Dedifferentiated amniotic fluid mesenchymal stem cell (primary cell): ENCODE measurements around the gene KIF17.

ENCODE experiments used
- DNase-seq: peaks from one replicate; pipeline ENCODE4 v3.0.0-alpha.2; 2016; ENCODE audit errors: extremely low spot score

The KIF17 gene

GRCh38 chr1:20710469-20711284 is 7.1 kb downstream of the KIF17 start:
- no peak for DNase-seq

GRCh38 chr1:20709868-20710267 is 7.9 kb downstream of the KIF17 start:
- DNase-seq = no peak

GRCh38 chr1:20708891-20709290 is 8.9 kb downstream of the KIF17 start:
- DNase-seq = no peak

GRCh38 chr1:20708057-20708456 is 9.8 kb downstream of the KIF17 start:
- DNase-seq = no peak

GRCh38 chr1:20706841-20707240 is 11.0 kb downstream of the KIF17 start:
- no peak for DNase-seq

- no peak for DNase-seq
Observed at GRCh38 chr1:20705203-20705755, 12.5 kb downstream of the KIF17 start.

- no peak for DNase-seq
Observed at GRCh38 chr1:20704390-20705202, 13.2 kb downstream of the KIF17 start.

- no peak for DNase-seq
Observed at GRCh38 chr1:20703124-20703756, 14.6 kb downstream of the KIF17 start.

- DNase-seq = no peak
Observed at GRCh38 chr1:20702416-20702815, 15.4 kb downstream of the KIF17 start.

- no peak for DNase-seq
Observed at GRCh38 chr1:20701847-20702246, 16.0 kb downstream of the KIF17 start.

GRCh38 chr1:20701446-20701845 is 16.4 kb downstream of the KIF17 start:
- DNase-seq = no peak

GRCh38 chr1:20700636-20701215 is 17.1 kb downstream of the KIF17 start:
- no peak for DNase-seq

GRCh38 chr1:20699558-20699957 is 18.2 kb downstream of the KIF17 start:
- DNase-seq = no peak

- peak; percentile 18 for DNase-seq
Observed at GRCh38 chr1:20698195-20698910, 19.5 kb downstream of the KIF17 start.

- no peak for DNase-seq
Observed at GRCh38 chr1:20697563-20697962, 20.2 kb downstream of the KIF17 start.

- DNase-seq = peak; percentile 93
Observed at GRCh38 chr1:20696397-20697333, 21.1 kb downstream of the KIF17 start.

- DNase-seq = no peak
Observed at GRCh38 chr1:20695515-20695914, 22.3 kb downstream of the KIF17 start.

GRCh38 chr1:20693623-20694022 is 24.2 kb downstream of the KIF17 start:
- no peak for DNase-seq

- no peak for DNase-seq
Observed at GRCh38 chr1:20691872-20692271, 25.9 kb downstream of the KIF17 start.

- no peak for DNase-seq
Observed at GRCh38 chr1:20689645-20690056, 28.2 kb downstream of the KIF17 start.
